Non-pigmented ciliary epithelial cell (primary cell): ENCODE measurements around the gene ZMYM4.
"Not testable (repeated sequence)": the region's sequence is repeated elsewhere in the genome, so short reads cannot be mapped to it uniquely, and the experiment has no call there.

Experiments
- DNase-seq: peaks from one replicate; pipeline ENCODE4 v3.0.0-alpha.2; 2010; ENCODE audit warnings: low read depth

ZMYM4 gene

GRCh38 chr1:35454176-35454575 is 185.7 kb downstream of the ZMYM4 start:
- DNase-seq = no peak

DNA sequence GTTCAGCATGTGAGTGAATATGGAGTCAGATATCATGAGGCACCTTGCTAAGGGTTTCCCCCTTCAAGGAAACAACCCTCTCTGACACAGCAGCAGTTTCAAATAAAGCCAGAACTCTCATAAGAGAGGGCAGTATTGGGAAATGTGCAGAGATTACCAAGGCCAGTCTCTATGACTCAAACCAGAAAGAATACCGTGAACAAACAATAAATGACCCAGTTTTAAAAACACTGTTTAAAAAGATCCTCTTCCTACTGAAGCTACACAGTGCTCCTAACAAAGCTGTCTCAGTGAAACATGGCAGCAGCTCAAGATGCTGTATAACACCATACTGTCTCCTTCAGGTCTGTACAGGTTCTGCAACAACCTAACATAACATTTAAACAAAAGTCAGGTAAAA is 186.1 kb downstream of the ZMYM4 start:
- DNase-seq = peak; percentile 52

DNA sequence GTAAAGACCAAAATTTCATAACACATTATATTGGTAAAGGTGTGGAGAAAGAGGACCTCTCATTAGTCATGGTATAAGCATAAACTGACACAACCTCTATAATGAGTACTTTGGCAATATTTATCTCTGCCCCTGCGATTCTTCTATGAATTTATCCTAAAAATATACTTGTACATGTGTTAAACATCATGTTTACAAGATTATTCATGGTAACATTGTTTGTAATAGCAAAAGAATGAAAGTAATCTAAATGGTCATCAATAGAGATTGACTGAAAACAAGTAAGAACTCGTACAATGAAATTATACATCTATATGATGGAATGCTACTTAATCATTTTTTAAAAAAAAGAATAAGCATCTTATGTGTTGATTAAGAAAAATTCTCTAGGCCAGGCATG is 192.3 kb downstream of the ZMYM4 start:
- DNase-seq = no peak

- no peak for DNase-seq
Observed at GRCh38 chr1:35461966-35462651, 193.6 kb downstream of the ZMYM4 start.

GRCh38 chr1:35463232-35463631 is 194.7 kb downstream of the ZMYM4 start:
- no peak for DNase-seq

DNA sequence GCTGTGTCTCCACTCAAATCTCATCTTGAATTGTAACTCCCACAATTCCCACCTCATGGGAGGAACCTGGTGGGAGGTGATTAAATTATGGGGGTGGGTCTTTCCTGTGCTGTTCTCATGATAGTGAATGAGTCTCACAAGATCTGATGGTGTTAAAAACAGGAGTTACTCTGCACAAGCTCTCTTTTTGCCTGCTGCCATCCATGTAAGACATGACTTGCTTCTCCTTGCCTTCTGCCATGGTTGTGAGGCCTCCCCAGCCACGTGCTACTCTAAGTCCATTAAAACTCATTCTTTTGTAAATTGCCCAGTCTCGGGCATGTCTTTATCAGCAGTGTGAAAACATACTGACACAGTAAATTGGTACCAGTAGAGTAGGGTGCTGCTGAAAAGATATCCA is 195.2 kb downstream of the ZMYM4 start:
- not testable (repeated sequence) for DNase-seq

DNA sequence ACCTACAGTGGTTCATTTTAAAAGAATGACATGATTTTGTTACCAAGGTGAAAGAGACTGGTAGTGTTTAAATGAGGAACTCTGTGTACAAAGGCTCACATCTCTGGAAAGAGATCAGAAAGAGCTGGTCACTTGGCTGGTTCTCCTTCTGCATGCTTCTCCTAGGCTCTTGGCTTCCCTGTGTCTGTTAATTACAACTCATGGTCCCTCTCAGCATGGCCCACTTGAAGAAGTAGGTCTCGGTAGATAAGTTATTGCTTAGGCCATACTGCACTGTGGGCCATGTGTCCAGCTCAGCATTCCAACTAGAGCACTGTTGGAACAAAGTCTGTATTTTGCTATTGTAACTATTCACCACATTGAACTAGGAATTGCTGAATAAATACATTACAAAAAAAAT is 197.6 kb downstream of the ZMYM4 start:
- DNase-seq = no peak

- no peak for DNase-seq
Observed at GRCh38 chr1:35470977-35471613, 202.6 kb downstream of the ZMYM4 start.
